ENCODE measurements around the gene RGCC. TPM values are rescaled to one million over a fixed set of nuclear protein-coding genes. Genes with fewer than 3 reads are reported as not detected.

RGCC gene
- total and polyA plus RNA-seq, 2 donors (not counting 1 experiment from before 2014, with no cell fraction given): 65.9 to 148 TPM

- Histone ChIP-seq H2AFZ (ENCODE audit: low read length) (no peak overlapping the region), H3K27ac (ENCODE audit: insufficient read depth, low read length) (no peak overlapping the region)
- DNase-seq (ENCODE audit: low read depth in 2 of 2): peak in 1 of 2 donors; percentile 13
These were observed 43.2 kb downstream of the RGCC start for GRCh38 chr13:41500511-41500910.

GRCh38 chr13:41501281-41501680 is 43.9 kb downstream of the RGCC start:
- no peaks in the 10 kb centered on the region for H3K27me3 ChIP-seq (ENCODE audit: control insufficient read depth, insufficient read depth, low read length)
- H3K79me2 ChIP-seq (ENCODE audit: control insufficient read depth, insufficient read depth, low read length): no peaks in the 10 kb centered on the region
- TF ChIP-seq EZH2 (IDR thresholded peaks at IDR 0.05; ENCODE audit: low read length, missing control alignments): no peak
- H4K20me1 ChIP-seq (ENCODE audit: control insufficient read depth, extremely low read depth, insufficient read depth, low read length): no peaks in the 10 kb centered on the region
- H3K4me2 ChIP-seq (ENCODE audit: extremely low read depth, insufficient read depth, low read length): no peak overlapping the region
- H3K36me3 ChIP-seq (ENCODE audit: control insufficient read depth, insufficient read depth, low read length): no peaks in the 10 kb centered on the region
- H3K4me3 ChIP-seq (replicated peaks in 1 of 4; ENCODE audit: control extremely low read depth in 1 of 4, insufficient read depth in 1 of 4, low read depth in 3 of 4, low read length in 4 of 4): no peak overlapping the region
- no peak overlapping the region for H3K9ac ChIP-seq (ENCODE audit: insufficient read depth, low read length)
- no peaks in the 10 kb centered on the region for H3K9me3 ChIP-seq (ENCODE audit: control insufficient read depth, insufficient read depth, low read depth, low read length)
- no peak overlapping the region for H3K27ac ChIP-seq (ENCODE audit: insufficient read depth, low read length)
- H3K4me1 ChIP-seq (ENCODE audit: control insufficient read depth, extremely low read depth, insufficient read depth, low read length): peaks cover 11% of the 10 kb centered on the region
- DNase-seq (ENCODE audit: low read depth in 2 of 2): no peak
- no peak overlapping the region for H2AFZ ChIP-seq (ENCODE audit: low read length)

More at GRCh38 chr13:41500511-41500910, 43.2 kb downstream of the RGCC start:
- TF ChIP-seq CTCF (conservative IDR thresholded peaks at IDR 0.05 in 1 of 2, IDR thresholded peaks at IDR 0.05 in 1 of 2; ENCODE audit: low read depth in 1 of 2, low read length in 2 of 2) (no peak), EZH2 (IDR thresholded peaks at IDR 0.05; ENCODE audit: low read length, missing control alignments) (no peak)
- Histone ChIP-seq H3K9ac (ENCODE audit: insufficient read depth, low read length) (no peak overlapping the region), H3K4me2 (ENCODE audit: extremely low read depth, insufficient read depth, low read length) (no peak overlapping the region), H3K36me3 (ENCODE audit: control insufficient read depth, insufficient read depth, low read length) (no peaks in the 10 kb centered on the region), H4K20me1 (ENCODE audit: control insufficient read depth, extremely low read depth, insufficient read depth, low read length) (no peaks in the 10 kb centered on the region), H3K79me2 (ENCODE audit: control insufficient read depth, insufficient read depth, low read length) (no peaks in the 10 kb centered on the region), H3K9me3 (ENCODE audit: control insufficient read depth, insufficient read depth, low read depth, low read length) (no peaks in the 10 kb centered on the region), H3K4me3 (replicated peaks in 1 of 4; ENCODE audit: control extremely low read depth in 1 of 4, insufficient read depth in 1 of 4, low read depth in 3 of 4, low read length in 4 of 4) (no peak overlapping the region), H3K4me1 (ENCODE audit: control insufficient read depth, extremely low read depth, insufficient read depth, low read length) (peaks cover 8% of the 10 kb centered on the region), H3K27me3 (ENCODE audit: control insufficient read depth, insufficient read depth, low read length) (no peaks in the 10 kb centered on the region)

- DNase-seq (ENCODE audit: low read depth in 2 of 2): no peak
- H3K4me2 ChIP-seq (ENCODE audit: extremely low read depth, insufficient read depth, low read length): no peak overlapping the region
These were observed 44.7 kb downstream of the RGCC start for GRCh38 chr13:41502031-41502430.

More at GRCh38 chr13:41502031-41502430, 44.7 kb downstream of the RGCC start:
- no peaks in the 10 kb centered on the region for H3K36me3 ChIP-seq (ENCODE audit: control insufficient read depth, insufficient read depth, low read length)
- no peak overlapping the region for H2AFZ ChIP-seq (ENCODE audit: low read length)
- no peak overlapping the region for H3K27ac ChIP-seq (ENCODE audit: insufficient read depth, low read length)
- no peaks in the 10 kb centered on the region for H3K9me3 ChIP-seq (ENCODE audit: control insufficient read depth, insufficient read depth, low read depth, low read length)
- H3K9ac ChIP-seq (ENCODE audit: insufficient read depth, low read length): no peak overlapping the region
- H3K27me3 ChIP-seq (ENCODE audit: control insufficient read depth, insufficient read depth, low read length): no peaks in the 10 kb centered on the region
- TF ChIP-seq CTCF (conservative IDR thresholded peaks at IDR 0.05 in 1 of 2, IDR thresholded peaks at IDR 0.05 in 1 of 2; ENCODE audit: low read depth in 1 of 2, low read length in 2 of 2): no peak
- TF ChIP-seq EZH2 (IDR thresholded peaks at IDR 0.05; ENCODE audit: low read length, missing control alignments): no peak
- no peaks in the 10 kb centered on the region for H4K20me1 ChIP-seq (ENCODE audit: control insufficient read depth, extremely low read depth, insufficient read depth, low read length)
- H3K4me1 ChIP-seq (ENCODE audit: control insufficient read depth, extremely low read depth, insufficient read depth, low read length): peaks cover 8% of the 10 kb centered on the region
- H3K79me2 ChIP-seq (ENCODE audit: control insufficient read depth, insufficient read depth, low read length): no peaks in the 10 kb centered on the region
- H3K4me3 ChIP-seq (replicated peaks in 1 of 4; ENCODE audit: control extremely low read depth in 1 of 4, insufficient read depth in 1 of 4, low read depth in 3 of 4, low read length in 4 of 4): no peak overlapping the region

Data from fibroblast of lung (primary cell).